ENCODE data around the gene CNTNAP2.

The CNTNAP2 gene

DNA sequence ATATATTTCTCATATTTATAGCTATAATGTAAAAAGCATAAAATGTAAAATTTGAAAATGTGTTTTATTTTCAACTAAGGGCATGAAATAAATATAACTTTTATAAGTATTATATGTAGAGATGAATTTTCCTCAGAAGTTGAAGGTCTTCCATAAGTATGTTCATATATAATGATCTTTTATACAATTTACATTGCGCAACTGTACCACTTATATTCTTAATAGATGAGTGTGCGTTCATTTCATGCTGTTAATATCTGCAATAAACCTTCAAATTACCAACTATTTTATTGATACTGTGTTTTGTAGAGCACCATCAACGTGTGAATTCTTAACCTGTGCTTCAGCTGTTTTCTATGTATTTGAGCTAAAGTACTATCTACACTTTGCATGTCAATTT lies 285.3 kb downstream of the CNTNAP2 start:
- no CpG with 5 or more reads among the region's 3 CpGs for WGBS (ENCODE audit: extremely low coverage, insufficient coverage, low lambda C conversion rate)
- Histone ChIP-seq H3K27me3 (ENCODE audit: insufficient read depth, low read length, poor library complexity) (no peaks in the 10 kb centered on the region), H4K5ac (ENCODE audit: low read length) (no peak overlapping the region)

DNA sequence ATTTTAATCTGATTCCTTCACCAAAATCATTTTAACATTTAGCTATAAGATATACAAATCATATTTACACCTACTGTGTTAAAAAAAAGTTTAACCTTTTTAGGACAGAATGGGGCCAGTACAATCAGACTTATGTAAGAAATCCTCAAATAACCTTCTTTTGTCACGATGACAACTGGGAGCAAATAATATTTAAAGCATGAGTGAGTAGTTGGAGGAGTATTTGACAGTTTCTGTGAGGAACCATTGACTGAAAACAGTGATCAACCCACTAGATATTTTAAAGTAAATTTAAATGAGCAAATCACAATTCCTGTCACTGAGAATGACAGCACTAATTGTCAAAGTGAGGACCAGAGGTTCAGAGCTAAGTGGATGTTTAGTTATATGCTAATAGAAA lies 289.1 kb downstream of the CNTNAP2 start:
- Histone ChIP-seq H2BK5ac (ENCODE audit: low read length) (no peak overlapping the region), H3K4me1 (ENCODE audit: control insufficient read depth, low read depth, low read length) (no peaks in the 10 kb centered on the region), H4K8ac (ENCODE audit: low read depth, low read length) (no peak overlapping the region), H3K79me2 (ENCODE audit: control insufficient read depth, insufficient read depth, low read length) (no peaks in the 10 kb centered on the region), H3K36me3 (ENCODE audit: control insufficient read depth, insufficient read depth, low read length) (no peaks in the 10 kb centered on the region), H3K4ac (ENCODE audit: low read depth, low read length) (no peak overlapping the region), H3K9ac (ENCODE audit: low read length) (no peak overlapping the region), H3K4me2 (ENCODE audit: low read length) (no peak overlapping the region), H2AK5ac (ENCODE audit: low read length) (no peak overlapping the region), H3K18ac (ENCODE audit: low read length) (no peak overlapping the region), H3K56ac (ENCODE audit: low read length) (no peak overlapping the region), H3K4me3 (ENCODE audit: low read length) (no peak overlapping the region), H3K27ac (ENCODE audit: low read depth, low read length) (no peak overlapping the region), H3K79me1 (ENCODE audit: low read length) (no peaks in the 10 kb centered on the region), H3K27me3 (ENCODE audit: insufficient read depth, low read length, poor library complexity) (no peaks in the 10 kb centered on the region), H2BK120ac (ENCODE audit: low read depth, low read length) (no peak overlapping the region), H4K5ac (ENCODE audit: low read length) (no peak overlapping the region), H3K23ac (ENCODE audit: low read length) (no peak overlapping the region), H2BK15ac (replicated peaks; ENCODE audit: low read depth) (no peak overlapping the region)
- WGBS (ENCODE audit: extremely low coverage, insufficient coverage, low lambda C conversion rate) = no CpG with 5 or more reads among the region's 1 CpG
- no peak for DNase-seq

More for the DNA sequence above, 285.3 kb downstream of the CNTNAP2 start:
- Histone ChIP-seq H2BK120ac (ENCODE audit: low read depth, low read length) (no peak overlapping the region), H3K23ac (ENCODE audit: low read length) (no peak overlapping the region), H3K9ac (ENCODE audit: low read length) (no peak overlapping the region), H3K4me1 (ENCODE audit: control insufficient read depth, low read depth, low read length) (no peaks in the 10 kb centered on the region), H3K79me2 (ENCODE audit: control insufficient read depth, insufficient read depth, low read length) (no peaks in the 10 kb centered on the region), H3K4me2 (ENCODE audit: low read length) (no peak overlapping the region), H3K4ac (ENCODE audit: low read depth, low read length) (no peak overlapping the region), H3K18ac (ENCODE audit: low read length) (no peak overlapping the region), H3K79me1 (ENCODE audit: low read length) (no peaks in the 10 kb centered on the region), H3K4me3 (ENCODE audit: low read length) (no peak overlapping the region), H2BK15ac (replicated peaks; ENCODE audit: low read depth) (no peak overlapping the region), H4K8ac (ENCODE audit: low read depth, low read length) (no peak overlapping the region), H3K56ac (ENCODE audit: low read length) (no peak overlapping the region), H2AK5ac (ENCODE audit: low read length) (no peak overlapping the region), H3K27ac (ENCODE audit: low read depth, low read length) (no peak overlapping the region), H3K36me3 (ENCODE audit: control insufficient read depth, insufficient read depth, low read length) (no peaks in the 10 kb centered on the region), H2BK5ac (ENCODE audit: low read length) (no peak overlapping the region)
- no peak for DNase-seq

DNA sequence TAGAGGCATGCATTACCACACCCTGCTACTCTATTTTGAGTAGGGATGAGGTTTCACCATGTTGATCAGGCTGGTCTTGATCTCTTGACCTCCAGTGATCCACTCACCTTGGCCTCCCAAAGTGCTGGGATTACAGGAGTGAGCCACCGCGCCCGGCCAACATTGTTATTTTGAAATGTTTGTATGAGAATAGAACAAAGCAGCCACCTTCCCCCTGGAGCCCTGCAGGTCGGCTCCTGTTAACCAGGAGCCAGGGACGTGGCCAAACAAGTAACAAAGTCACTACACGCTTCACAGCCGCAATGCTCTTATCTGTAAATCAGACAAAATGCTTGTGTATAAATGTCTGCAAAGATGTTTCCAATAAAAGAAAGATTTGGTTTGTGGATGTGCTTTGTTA lies 295.4 kb downstream of the CNTNAP2 start:
- DNase-seq = no peak
- Histone ChIP-seq H3K27me3 (ENCODE audit: insufficient read depth, low read length, poor library complexity) (no peaks in the 10 kb centered on the region), H3K27ac (ENCODE audit: low read depth, low read length) (no peak overlapping the region), H4K5ac (ENCODE audit: low read length) (no peak overlapping the region), H3K9ac (ENCODE audit: low read length) (no peak overlapping the region), H2BK15ac (replicated peaks; ENCODE audit: low read depth) (no peak overlapping the region), H3K4me1 (ENCODE audit: control insufficient read depth, low read depth, low read length) (no peaks in the 10 kb centered on the region), H3K56ac (ENCODE audit: low read length) (no peak overlapping the region), H3K18ac (ENCODE audit: low read length) (no peak overlapping the region), H4K8ac (ENCODE audit: low read depth, low read length) (no peak overlapping the region), H2BK5ac (ENCODE audit: low read length) (no peak overlapping the region), H3K4me3 (ENCODE audit: low read length) (no peak overlapping the region), H3K23ac (ENCODE audit: low read length) (no peak overlapping the region), H2BK120ac (ENCODE audit: low read depth, low read length) (no peak overlapping the region), H3K79me1 (ENCODE audit: low read length) (no peaks in the 10 kb centered on the region), H3K4ac (ENCODE audit: low read depth, low read length) (no peak overlapping the region), H2AK5ac (ENCODE audit: low read length) (no peak overlapping the region), H3K4me2 (ENCODE audit: low read length) (no peak overlapping the region), H3K36me3 (ENCODE audit: control insufficient read depth, insufficient read depth, low read length) (no peaks in the 10 kb centered on the region), H3K79me2 (ENCODE audit: control insufficient read depth, insufficient read depth, low read length) (no peaks in the 10 kb centered on the region)
- WGBS (ENCODE audit: extremely low coverage, insufficient coverage, low lambda C conversion rate) = no CpG with 5 or more reads among the region's 7 CpGs

DNA sequence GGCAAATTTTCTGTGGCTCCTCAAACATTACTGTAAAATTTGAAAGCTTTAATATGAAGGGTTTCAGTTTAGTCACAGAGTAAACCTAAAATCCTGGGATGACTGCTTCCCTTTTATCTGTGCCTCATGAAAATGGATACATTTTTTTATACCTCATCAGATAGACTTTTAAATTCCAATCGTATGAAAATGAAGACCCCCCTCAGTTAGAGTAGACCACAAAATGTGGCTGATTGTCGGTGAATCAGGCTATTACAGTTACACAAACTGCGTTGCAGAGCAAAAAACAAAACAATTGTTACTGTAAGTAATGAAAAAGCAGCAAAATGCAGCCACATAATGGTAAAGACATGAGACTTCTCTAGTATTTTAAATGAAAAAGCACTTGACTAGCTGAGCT lies 296.2 kb downstream of the CNTNAP2 start:
- no peak overlapping the region for H3K4ac ChIP-seq (ENCODE audit: low read depth, low read length)
- no peak overlapping the region for H3K56ac ChIP-seq (ENCODE audit: low read length)
- no peaks in the 10 kb centered on the region for H3K27me3 ChIP-seq (ENCODE audit: insufficient read depth, low read length, poor library complexity)
- H3K23ac ChIP-seq (ENCODE audit: low read length) = no peak overlapping the region
- H3K4me1 ChIP-seq (ENCODE audit: control insufficient read depth, low read depth, low read length) = no peaks in the 10 kb centered on the region
- no CpG with 5 or more reads among the region's 3 CpGs for WGBS (ENCODE audit: extremely low coverage, insufficient coverage, low lambda C conversion rate)
- no peak overlapping the region for H4K8ac ChIP-seq (ENCODE audit: low read depth, low read length)
- H2AK5ac ChIP-seq (ENCODE audit: low read length) = no peak overlapping the region
- H2BK15ac ChIP-seq (replicated peaks; ENCODE audit: low read depth) = no peak overlapping the region
- no peak overlapping the region for H3K9ac ChIP-seq (ENCODE audit: low read length)
- H4K5ac ChIP-seq (ENCODE audit: low read length) = no peak overlapping the region
- no peak overlapping the region for H2BK120ac ChIP-seq (ENCODE audit: low read depth, low read length)
- DNase-seq = no peak
- H3K27ac ChIP-seq (ENCODE audit: low read depth, low read length) = no peak overlapping the region
- H2BK5ac ChIP-seq (ENCODE audit: low read length) = no peak overlapping the region
- H3K4me3 ChIP-seq (ENCODE audit: low read length) = no peak overlapping the region
- no peaks in the 10 kb centered on the region for H3K79me2 ChIP-seq (ENCODE audit: control insufficient read depth, insufficient read depth, low read length)
- H3K36me3 ChIP-seq (ENCODE audit: control insufficient read depth, insufficient read depth, low read length) = no peaks in the 10 kb centered on the region
- H3K79me1 ChIP-seq (ENCODE audit: low read length) = no peaks in the 10 kb centered on the region
- H3K18ac ChIP-seq (ENCODE audit: low read length) = no peak overlapping the region
- H3K4me2 ChIP-seq (ENCODE audit: low read length) = no peak overlapping the region

DNA sequence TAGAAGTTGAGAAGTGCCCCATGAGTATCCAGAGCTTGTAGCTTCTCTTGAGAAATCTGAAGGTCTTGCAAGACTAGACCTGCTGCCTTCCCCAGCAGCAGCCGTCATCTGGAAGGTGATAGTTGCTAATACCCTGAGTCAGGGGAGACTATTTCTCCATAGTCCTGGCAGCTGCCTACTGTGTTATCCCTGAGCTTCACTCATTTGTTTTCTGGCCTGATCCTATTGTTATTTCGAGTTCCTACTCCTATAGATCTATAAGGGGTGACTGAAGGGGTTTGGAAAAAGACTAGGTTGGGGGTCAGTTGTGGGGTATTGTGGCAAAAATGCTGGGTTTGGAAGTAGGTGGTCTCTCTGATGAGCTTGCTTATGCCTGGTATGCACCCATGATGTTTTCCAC lies 297.8 kb downstream of the CNTNAP2 start:
- H3K4me3 ChIP-seq (ENCODE audit: low read length) = no peak overlapping the region
- H2BK5ac ChIP-seq (ENCODE audit: low read length) = no peak overlapping the region
- no peaks in the 10 kb centered on the region for H3K27me3 ChIP-seq (ENCODE audit: insufficient read depth, low read length, poor library complexity)
- H3K27ac ChIP-seq (ENCODE audit: low read depth, low read length) = no peak overlapping the region
- no peak overlapping the region for H3K23ac ChIP-seq (ENCODE audit: low read length)
- H4K8ac ChIP-seq (ENCODE audit: low read depth, low read length) = no peak overlapping the region
- DNase-seq = peak; percentile 19
- no peak overlapping the region for H2AK5ac ChIP-seq (ENCODE audit: low read length)
- H3K4me1 ChIP-seq (ENCODE audit: control insufficient read depth, low read depth, low read length) = no peaks in the 10 kb centered on the region
- H3K18ac ChIP-seq (ENCODE audit: low read length) = no peak overlapping the region
- H3K4ac ChIP-seq (ENCODE audit: low read depth, low read length) = no peak overlapping the region
- no peak overlapping the region for H3K56ac ChIP-seq (ENCODE audit: low read length)
- H2BK120ac ChIP-seq (ENCODE audit: low read depth, low read length) = no peak overlapping the region
- no peaks in the 10 kb centered on the region for H3K79me1 ChIP-seq (ENCODE audit: low read length)
- WGBS (ENCODE audit: extremely low coverage, insufficient coverage, low lambda C conversion rate) = no CpG with 5 or more reads among the region's 2 CpGs
- H3K36me3 ChIP-seq (ENCODE audit: control insufficient read depth, insufficient read depth, low read length) = no peaks in the 10 kb centered on the region
- H3K9ac ChIP-seq (ENCODE audit: low read length) = no peak overlapping the region
- H2BK15ac ChIP-seq (replicated peaks; ENCODE audit: low read depth) = no peak overlapping the region
- no peak overlapping the region for H4K5ac ChIP-seq (ENCODE audit: low read length)
- H3K79me2 ChIP-seq (ENCODE audit: control insufficient read depth, insufficient read depth, low read length) = no peaks in the 10 kb centered on the region
- no peak overlapping the region for H3K4me2 ChIP-seq (ENCODE audit: low read length)

DNA sequence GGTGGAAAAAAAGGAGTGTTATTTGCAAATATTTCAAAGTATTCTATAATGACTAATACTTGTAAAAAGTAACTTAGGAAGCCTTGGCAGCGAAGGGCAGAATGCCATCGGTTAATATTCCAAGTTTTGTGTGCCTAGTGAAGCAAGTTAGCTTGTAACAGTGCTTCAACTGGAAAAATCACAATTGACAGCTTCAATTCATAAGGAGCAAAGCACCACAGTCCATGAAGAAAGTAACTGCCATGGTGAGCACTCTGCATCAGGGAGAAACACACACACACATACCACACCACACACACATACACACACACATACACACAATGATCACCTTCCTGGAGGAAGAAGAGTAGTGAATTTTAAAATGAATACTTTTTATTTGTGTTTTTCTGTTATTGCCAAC lies 298.3 kb downstream of the CNTNAP2 start:
- Histone ChIP-seq H3K27me3 (ENCODE audit: insufficient read depth, low read length, poor library complexity) (no peaks in the 10 kb centered on the region), H4K5ac (ENCODE audit: low read length) (no peak overlapping the region), H3K4me1 (ENCODE audit: control insufficient read depth, low read depth, low read length) (no peaks in the 10 kb centered on the region), H3K4me3 (ENCODE audit: low read length) (no peak overlapping the region), H2BK120ac (ENCODE audit: low read depth, low read length) (no peak overlapping the region), H2BK15ac (replicated peaks; ENCODE audit: low read depth) (no peak overlapping the region), H2BK5ac (ENCODE audit: low read length) (no peak overlapping the region), H3K79me2 (ENCODE audit: control insufficient read depth, insufficient read depth, low read length) (no peaks in the 10 kb centered on the region), H3K9ac (ENCODE audit: low read length) (no peak overlapping the region), H2AK5ac (ENCODE audit: low read length) (no peak overlapping the region), H3K4me2 (ENCODE audit: low read length) (no peak overlapping the region), H3K18ac (ENCODE audit: low read length) (no peak overlapping the region), H3K79me1 (ENCODE audit: low read length) (no peaks in the 10 kb centered on the region), H3K36me3 (ENCODE audit: control insufficient read depth, insufficient read depth, low read length) (no peaks in the 10 kb centered on the region), H3K27ac (ENCODE audit: low read depth, low read length) (no peak overlapping the region), H3K56ac (ENCODE audit: low read length) (no peak overlapping the region), H3K23ac (ENCODE audit: low read length) (no peak overlapping the region), H3K4ac (ENCODE audit: low read depth, low read length) (no peak overlapping the region), H4K8ac (ENCODE audit: low read depth, low read length) (no peak overlapping the region)
- no CpG with 5 or more reads among the region's 2 CpGs for WGBS (ENCODE audit: extremely low coverage, insufficient coverage, low lambda C conversion rate)
- no peak for DNase-seq
